Measurements from ENCODE around the gene PLXNA4. TPM values are rescaled to one million over a fixed set of nuclear protein-coding genes. Genes with fewer than 3 reads are reported as not detected.

PLXNA4 gene
- total RNA-seq, 1 donor from 2014 or later, result 13.6 TPM

DNA sequence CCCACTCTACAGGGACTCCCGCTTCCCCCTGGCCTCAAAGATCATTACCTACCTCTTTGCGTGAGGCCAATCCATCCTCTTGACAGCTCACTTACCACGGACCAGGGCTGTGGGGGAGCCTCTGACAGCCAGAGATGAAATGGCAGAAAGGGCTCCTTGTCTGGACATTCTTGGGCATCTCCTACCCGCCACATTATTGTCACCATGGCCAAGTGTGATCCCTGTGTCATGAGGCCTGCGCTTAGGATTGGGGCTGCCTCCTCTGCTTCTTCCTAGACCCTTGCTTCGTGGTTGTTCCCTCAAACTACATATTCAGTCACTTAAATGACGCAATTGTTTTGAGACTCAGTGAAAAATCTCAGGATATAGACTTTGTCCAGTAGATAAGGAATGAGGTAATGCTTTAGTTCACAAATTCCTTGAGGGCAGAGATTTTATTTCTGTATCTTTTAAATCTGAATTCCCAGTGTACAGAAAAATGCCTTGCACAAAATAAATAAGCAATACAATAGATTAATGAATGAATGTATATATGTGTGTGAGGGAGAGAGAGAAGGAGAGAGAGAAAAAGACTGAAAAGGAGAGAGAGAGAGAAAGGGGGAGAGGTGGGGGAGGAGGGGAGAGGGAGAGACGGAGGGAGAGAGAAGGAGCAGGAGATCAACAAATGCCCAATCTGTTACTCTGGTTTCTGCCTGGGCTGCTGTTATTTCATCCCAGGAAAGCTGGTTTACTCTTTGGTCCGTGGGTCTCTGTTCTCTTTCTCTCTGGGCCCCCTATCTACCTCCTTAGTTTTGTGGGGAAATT lies 159.0 kb downstream of the PLXNA4 start:
- peak overlapping the region; percentile 10 for H3K27ac Mint-ChIP-seq
- no peak for TF ChIP-seq CTCF (conservative IDR thresholded peaks at IDR 0.05)
- no peaks in the 10 kb centered on the region for H3K9me3 Mint-ChIP-seq
- H3K27me3 Mint-ChIP-seq, result peaks cover 18% of the 10 kb centered on the region
- DNase-seq (ENCODE audit: extremely low spot score, unreplicated experiment), result no peak
- H3K36me3 Mint-ChIP-seq, result no peaks in the 10 kb centered on the region
- H3K4me1 Mint-ChIP-seq (ENCODE audit: unreplicated experiment), result peaks cover 57% of the 10 kb centered on the region
- H3K4me3 Mint-ChIP-seq, result no peak overlapping the region

DNA sequence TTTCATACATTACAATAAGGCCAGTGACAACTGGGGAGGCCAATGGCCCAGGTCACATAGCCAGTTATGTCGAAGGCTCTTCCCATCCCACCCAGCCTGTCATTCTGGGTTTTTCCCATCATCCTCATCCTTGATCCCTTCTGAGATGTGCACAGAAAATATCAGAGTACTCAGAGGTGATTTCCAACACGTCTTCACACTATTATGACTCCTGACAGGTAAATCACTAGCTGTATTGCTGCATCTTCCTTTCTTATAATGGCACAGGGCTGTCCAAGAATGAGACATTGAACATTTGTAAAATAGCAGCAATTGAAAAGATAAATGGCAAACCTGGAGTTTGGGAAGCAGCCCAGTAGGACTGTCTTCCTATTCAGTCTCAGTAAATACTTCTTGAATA lies 159.9 kb downstream of the PLXNA4 start:
- H3K27me3 Mint-ChIP-seq, result peaks cover 18% of the 10 kb centered on the region
- no peak for TF ChIP-seq CTCF (conservative IDR thresholded peaks at IDR 0.05)

DNA sequence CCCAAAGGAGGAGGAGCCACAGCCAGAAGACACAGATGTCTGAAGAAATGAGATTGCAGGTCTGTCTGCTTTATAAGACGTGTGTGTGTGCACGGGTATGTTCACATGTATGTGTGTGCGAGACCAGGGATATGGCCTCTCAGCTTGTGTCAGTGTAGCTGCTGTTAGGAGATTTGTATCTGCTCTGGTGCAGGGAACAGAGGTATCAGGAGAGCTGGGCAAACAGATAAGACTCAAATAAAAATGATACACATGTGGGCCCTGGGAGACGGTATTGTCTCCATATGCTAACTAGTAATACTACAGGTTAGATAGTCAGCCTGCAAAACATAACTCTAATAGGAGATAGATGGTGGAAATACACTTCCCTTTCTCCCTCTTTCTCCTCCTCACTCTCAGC lies 161.0 kb downstream of the PLXNA4 start:
- Mint-ChIP-seq H3K36me3 (no peaks in the 10 kb centered on the region), H3K4me1 (ENCODE audit: unreplicated experiment) (peaks cover 48% of the 10 kb centered on the region), H3K27me3 (peaks cover 14% of the 10 kb centered on the region), H3K4me3 (no peak overlapping the region), H3K27ac (no peak overlapping the region), H3K9me3 (no peaks in the 10 kb centered on the region)
- no peak for TF ChIP-seq CTCF (conservative IDR thresholded peaks at IDR 0.05)
- DNase-seq (ENCODE audit: extremely low spot score, unreplicated experiment), result no peak

More for the DNA sequence above, 159.9 kb downstream of the PLXNA4 start:
- H3K27ac Mint-ChIP-seq, result no peak overlapping the region
- no peak overlapping the region for H3K4me3 Mint-ChIP-seq
- peaks cover 53% of the 10 kb centered on the region for H3K4me1 Mint-ChIP-seq (ENCODE audit: unreplicated experiment)
- DNase-seq (ENCODE audit: extremely low spot score, unreplicated experiment), result no peak
- no peaks in the 10 kb centered on the region for H3K36me3 Mint-ChIP-seq
- no peaks in the 10 kb centered on the region for H3K9me3 Mint-ChIP-seq

GRCh38 chr7:132414857-132415256 lies 161.4 kb downstream of the PLXNA4 start:
- no peak for TF ChIP-seq CTCF (conservative IDR thresholded peaks at IDR 0.05)
- peaks cover 45% of the 10 kb centered on the region for H3K4me1 Mint-ChIP-seq (ENCODE audit: unreplicated experiment)
- H3K9me3 Mint-ChIP-seq, result no peaks in the 10 kb centered on the region
- H3K27me3 Mint-ChIP-seq, result peaks cover 16% of the 10 kb centered on the region
- no peak overlapping the region for H3K27ac Mint-ChIP-seq
- H3K36me3 Mint-ChIP-seq, result no peaks in the 10 kb centered on the region
- no peak for DNase-seq (ENCODE audit: extremely low spot score, unreplicated experiment)
- no peak overlapping the region for H3K4me3 Mint-ChIP-seq

DNA sequence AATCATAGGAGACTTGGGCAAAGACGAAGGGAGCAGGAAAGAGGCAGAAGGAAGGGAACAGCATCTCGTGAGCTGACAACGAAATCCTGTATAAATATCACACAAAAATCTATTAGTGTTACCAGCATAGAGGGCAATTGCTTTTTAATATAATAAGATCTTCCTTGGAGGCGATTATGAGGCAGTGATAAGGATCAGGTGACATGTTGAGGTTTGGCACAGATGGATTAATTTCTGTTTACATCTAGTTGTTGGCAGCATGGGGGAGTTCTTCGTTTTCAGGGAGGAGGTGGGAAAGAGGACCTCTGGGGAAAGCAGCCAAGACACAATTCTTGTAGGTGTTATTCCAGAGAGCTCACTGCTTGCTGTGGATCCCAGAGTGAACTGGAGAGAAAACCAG lies 163.8 kb downstream of the PLXNA4 start:
- Mint-ChIP-seq H3K27ac (no peak overlapping the region), H3K27me3 (peaks cover 6% of the 10 kb centered on the region), H3K36me3 (no peaks in the 10 kb centered on the region), H3K4me1 (ENCODE audit: unreplicated experiment) (peaks cover 25% of the 10 kb centered on the region), H3K9me3 (no peaks in the 10 kb centered on the region), H3K4me3 (no peak overlapping the region)
- no peak for TF ChIP-seq CTCF (conservative IDR thresholded peaks at IDR 0.05)
- DNase-seq (ENCODE audit: extremely low spot score, unreplicated experiment), result no peak

All from type B pancreatic cell (in vitro differentiated cells).